ENCODE measurements around the gene MORC3.
"Not testable (repeated sequence)": the region's sequence is repeated elsewhere in the genome, so short reads cannot be mapped to it uniquely, and the experiment has no call there.

- not testable (repeated sequence) for TF ChIP-seq MYNN (tag by site-specific recombination; IDR thresholded peaks at IDR 0.05; ENCODE audit: borderline replicate concordance); ZNF677 (tag by site-specific recombination; IDR thresholded peaks at IDR 0.05); HOXC10 (CRISPR knock-in tag; IDR thresholded peaks at IDR 0.05); ZNF558 (tag by site-specific recombination; IDR thresholded peaks at IDR 0.05); ZNF530 (tag by site-specific recombination; IDR thresholded peaks at IDR 0.05; ENCODE audit: low read depth); ZNF10 (tag by site-specific recombination; IDR thresholded peaks at IDR 0.05)
Observed at GRCh38 chr21:36382722-36383121, 62.7 kb downstream of the MORC3 start.
